Retinal pigment epithelial cell (primary cell): ENCODE results near the gene CELSR2.

ENCODE experiments used
- DNase-seq: peaks from one replicate; pipeline ENCODE4 v3.0.0-alpha.2; 2010; ENCODE audit warnings: low read depth
- H3K4me3 ChIP-seq: 2 replicates; pipeline ENCODE4 v1.5.1; 2011; ENCODE audit warnings: mild to moderate bottlenecking, low read length, control low read depth, moderate library complexity
- TF ChIP-seq, protein P1 (sequence below): conservative IDR thresholded peaks from 2 replicates; pipeline ENCODE4 v1.5.1; 2011; ENCODE audit warnings: low read depth, low read length, control low read depth, inconsistent platforms

Gene CELSR2

DNA sequence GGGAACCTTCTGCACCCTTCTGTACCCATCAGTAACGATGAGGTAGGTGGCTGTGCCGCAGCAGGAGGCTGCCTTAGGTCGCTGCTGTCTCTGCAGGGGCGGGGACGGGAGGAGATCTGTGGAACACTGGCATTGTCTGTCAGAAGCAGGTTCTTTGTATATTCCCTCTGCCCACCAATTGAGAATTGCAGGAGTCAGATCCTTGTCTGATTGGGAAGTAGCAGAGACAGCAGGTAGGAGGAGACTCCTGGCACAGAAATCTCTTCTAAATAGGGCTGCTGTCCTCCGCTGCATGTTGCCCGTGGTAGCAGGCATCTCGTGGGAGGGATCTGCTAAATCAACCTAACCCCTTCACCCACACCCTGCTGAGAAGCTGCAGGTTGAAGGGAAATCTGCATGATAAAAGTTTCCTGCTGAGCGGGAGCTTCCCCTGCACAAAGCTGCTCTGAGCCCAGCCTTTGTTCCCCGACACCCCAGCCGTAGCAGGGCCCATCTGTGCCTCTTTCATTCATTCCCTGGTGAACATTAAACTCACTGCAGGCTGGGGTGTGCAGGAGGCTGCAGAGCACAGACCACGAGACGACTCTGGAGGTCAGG, 19.7 kb upstream of the CELSR2 start:
- H3K4me3 ChIP-seq = no peak overlapping the region
- TF ChIP-seq, protein P1, sequence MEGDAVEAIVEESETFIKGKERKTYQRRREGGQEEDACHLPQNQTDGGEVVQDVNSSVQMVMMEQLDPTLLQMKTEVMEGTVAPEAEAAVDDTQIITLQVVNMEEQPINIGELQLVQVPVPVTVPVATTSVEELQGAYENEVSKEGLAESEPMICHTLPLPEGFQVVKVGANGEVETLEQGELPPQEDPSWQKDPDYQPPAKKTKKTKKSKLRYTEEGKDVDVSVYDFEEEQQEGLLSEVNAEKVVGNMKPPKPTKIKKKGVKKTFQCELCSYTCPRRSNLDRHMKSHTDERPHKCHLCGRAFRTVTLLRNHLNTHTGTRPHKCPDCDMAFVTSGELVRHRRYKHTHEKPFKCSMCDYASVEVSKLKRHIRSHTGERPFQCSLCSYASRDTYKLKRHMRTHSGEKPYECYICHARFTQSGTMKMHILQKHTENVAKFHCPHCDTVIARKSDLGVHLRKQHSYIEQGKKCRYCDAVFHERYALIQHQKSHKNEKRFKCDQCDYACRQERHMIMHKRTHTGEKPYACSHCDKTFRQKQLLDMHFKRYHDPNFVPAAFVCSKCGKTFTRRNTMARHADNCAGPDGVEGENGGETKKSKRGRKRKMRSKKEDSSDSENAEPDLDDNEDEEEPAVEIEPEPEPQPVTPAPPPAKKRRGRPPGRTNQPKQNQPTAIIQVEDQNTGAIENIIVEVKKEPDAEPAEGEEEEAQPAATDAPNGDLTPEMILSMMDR = no peak
- no peak for DNase-seq

GRCh38 chr1:109231066-109231465, 18.3 kb upstream of the CELSR2 start:
- DNase-seq = no peak
- TF ChIP-seq, protein P1 = no peak
- H3K4me3 ChIP-seq = no peak overlapping the region

DNA sequence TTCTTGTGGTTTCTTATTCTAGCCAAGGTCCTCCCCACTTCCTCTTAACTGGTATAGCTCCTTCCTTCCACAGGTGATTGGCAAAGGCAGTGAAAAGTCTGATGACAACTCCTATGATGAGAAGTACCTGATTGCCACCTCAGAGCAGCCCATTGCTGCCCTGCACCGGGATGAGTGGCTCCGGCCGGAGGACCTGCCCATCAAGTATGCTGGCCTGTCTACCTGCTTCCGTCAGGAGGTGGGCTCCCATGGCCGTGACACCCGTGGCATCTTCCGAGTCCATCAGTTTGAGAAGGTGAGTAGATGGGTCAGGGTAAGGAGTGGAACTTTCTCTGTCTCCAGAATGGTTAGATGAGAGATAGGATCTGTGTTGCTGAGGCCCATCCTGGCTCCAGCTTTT, 14.2 kb upstream of the CELSR2 start:
- no peak overlapping the region for H3K4me3 ChIP-seq
- no peak for DNase-seq
- TF ChIP-seq, protein P1 = no peak

GRCh38 chr1:109237512-109237911, 11.8 kb upstream of the CELSR2 start:
- H3K4me3 ChIP-seq = no peak overlapping the region
- TF ChIP-seq, protein P1 = no peak
- DNase-seq = no peak

DNA sequence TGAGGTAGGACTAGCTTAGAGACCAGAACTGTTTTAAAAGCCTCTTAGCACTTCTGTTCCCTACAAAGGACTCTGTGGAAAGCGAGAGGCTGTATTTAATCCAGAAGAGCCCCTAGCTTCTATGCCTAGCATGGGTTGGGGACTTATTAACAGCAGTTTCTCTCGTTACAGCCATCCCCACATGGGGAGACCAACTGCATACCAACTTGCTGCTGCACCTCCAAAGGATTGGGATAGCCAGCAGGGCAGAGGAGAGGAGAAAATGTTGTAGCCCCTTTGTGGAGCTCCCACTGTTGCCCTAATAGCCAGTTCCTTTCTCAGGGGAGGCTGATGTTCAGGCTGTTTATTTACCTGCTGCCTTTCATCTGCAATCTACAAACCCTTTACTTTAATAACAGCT, 11.0 kb upstream of the CELSR2 start:
- H3K4me3 ChIP-seq = no peak overlapping the region
- TF ChIP-seq, protein P1 = no peak
- no peak for DNase-seq

- no peak overlapping the region for H3K4me3 ChIP-seq
- DNase-seq = no peak
- TF ChIP-seq, protein P1 = no peak
Observed at GRCh38 chr1:109239047-109239408, 10.3 kb upstream of the CELSR2 start.

DNA sequence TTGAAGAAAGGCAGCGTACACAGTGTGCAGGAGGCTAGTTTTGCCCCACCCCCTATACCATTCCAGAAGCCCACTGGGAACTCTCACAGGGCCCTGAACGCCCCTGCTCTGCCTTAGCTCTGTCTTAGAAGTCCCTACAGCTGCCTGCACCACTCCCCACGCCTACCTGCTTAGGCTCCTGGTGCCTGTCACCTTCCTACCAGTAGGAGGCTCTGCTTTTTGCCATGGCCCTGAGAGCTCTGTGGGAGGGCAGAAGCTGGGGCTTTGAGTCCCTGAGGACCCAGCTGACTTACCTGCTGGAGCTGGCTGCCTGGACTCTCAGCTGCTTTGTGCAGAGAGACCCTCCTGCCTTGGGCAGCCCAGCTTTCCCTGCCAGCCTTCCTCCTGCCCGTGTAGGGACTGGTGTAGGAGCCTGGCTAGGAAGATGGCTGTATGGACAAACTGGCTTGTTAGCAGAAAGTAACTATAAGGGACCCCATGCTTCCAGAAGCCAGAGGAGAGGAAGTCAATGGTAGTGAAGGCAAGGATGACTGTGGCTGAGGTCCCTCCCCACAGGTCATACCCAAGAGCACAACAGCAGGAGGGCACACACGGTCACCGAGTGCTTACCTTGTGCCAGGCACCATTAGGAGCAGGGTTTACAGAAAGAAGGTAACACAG, 9.8 kb upstream of the CELSR2 start:
- no peak for DNase-seq
- H3K4me3 ChIP-seq = no peak overlapping the region
- TF ChIP-seq, protein P1 = peak; percentile 90
